ENCODE results near the gene LTBP1.
"Not testable (repeated sequence)": the region's sequence is repeated elsewhere in the genome, so short reads cannot be mapped to it uniquely, and the experiment has no call there.

Gene LTBP1

GRCh38 chr2:33430856-33431255 is 484.1 kb downstream of the LTBP1 start:
- DNase-seq (ENCODE audit: low read depth) = no peak

- DNase-seq (ENCODE audit: low read depth) = no peak
Measured at GRCh38 chr2:33432871-33433270, 486.1 kb downstream of the LTBP1 start.

GRCh38 chr2:33433279-33434235 is 486.8 kb downstream of the LTBP1 start:
- no peak for DNase-seq (ENCODE audit: low read depth)

GRCh38 chr2:33435518-33435917 is 488.8 kb downstream of the LTBP1 start:
- DNase-seq (ENCODE audit: low read depth) = no peak

GRCh38 chr2:33436083-33436482 is 489.3 kb downstream of the LTBP1 start:
- DNase-seq (ENCODE audit: low read depth) = no peak

GRCh38 chr2:33437297-33437696 is 490.5 kb downstream of the LTBP1 start:
- no peak for DNase-seq (ENCODE audit: low read depth)

GRCh38 chr2:33437815-33438214 is 491.1 kb downstream of the LTBP1 start:
- no peak for DNase-seq (ENCODE audit: low read depth)

- DNase-seq (ENCODE audit: low read depth) = no peak
Measured at GRCh38 chr2:33441235-33441810, 494.6 kb downstream of the LTBP1 start.

- DNase-seq (ENCODE audit: low read depth) = not testable (repeated sequence)
Measured at GRCh38 chr2:33442052-33442451, 495.3 kb downstream of the LTBP1 start.

- DNase-seq (ENCODE audit: low read depth) = no peak
Measured at GRCh38 chr2:33442528-33443079, 495.9 kb downstream of the LTBP1 start.

- no peak for DNase-seq (ENCODE audit: low read depth)
Measured at GRCh38 chr2:33443274-33443829, 496.6 kb downstream of the LTBP1 start.

GRCh38 chr2:33444967-33445366 is 498.2 kb downstream of the LTBP1 start:
- DNase-seq (ENCODE audit: low read depth) = no peak

GRCh38 chr2:33448220-33448899 is 501.6 kb downstream of the LTBP1 start:
- DNase-seq (ENCODE audit: low read depth) = no peak

Data from stimulated activated CD8-positive, alpha-beta memory T cell treated with anti-CD3 and anti-CD28 coated beads, Interleukin-15, amount 100 ng/mL, for 24 hours (primary cell).